Epithelial cell of esophagus (primary cell): ENCODE measurements around the gene FOXA2.

Experiments
- DNase-seq: peaks from one replicate; pipeline ENCODE4 v3.0.0; 2010; ENCODE audit warnings: low read depth
- H3K4me3 ChIP-seq: 2 replicates; pipeline ENCODE4 v1.5.1; 2011; ENCODE audit warnings: mild to moderate bottlenecking, low read length, control low read depth
- CTCF ChIP-seq: IDR thresholded peaks from 2 replicates; pipeline ENCODE4 v1.5.1; 2011; ENCODE audit warnings: low read depth, mild to moderate bottlenecking, low read length, control low read depth, inconsistent platforms; ENCODE audit not compliant: insufficient read depth; ENCODE audit errors: missing control alignments

FOXA2 gene

GRCh38 chr20:22575737-22576136 is 8.6 kb downstream of the FOXA2 start:
- no peak for DNase-seq
- no peak overlapping the region for H3K4me3 ChIP-seq
- no peak for TF ChIP-seq CTCF

- DNase-seq, result no peak
- H3K4me3 ChIP-seq, result no peak overlapping the region
- TF ChIP-seq CTCF, result no peak
Observed at GRCh38 chr20:22575087-22575721, 9.2 kb downstream of the FOXA2 start.

GRCh38 chr20:22574545-22575086 is 9.8 kb downstream of the FOXA2 start:
- H3K4me3 ChIP-seq, result no peak overlapping the region
- TF ChIP-seq CTCF, result no peak
- DNase-seq, result no peak

- DNase-seq, result no peak
- TF ChIP-seq CTCF, result no peak
- no peak overlapping the region for H3K4me3 ChIP-seq
Observed at GRCh38 chr20:22572491-22572890, 11.9 kb downstream of the FOXA2 start.

GRCh38 chr20:22572023-22572422 is 12.3 kb downstream of the FOXA2 start:
- TF ChIP-seq CTCF, result no peak
- no peak overlapping the region for H3K4me3 ChIP-seq
- no peak for DNase-seq

GRCh38 chr20:22569353-22569752 is 15.0 kb downstream of the FOXA2 start:
- no peak for DNase-seq
- TF ChIP-seq CTCF, result no peak
- H3K4me3 ChIP-seq, result no peak overlapping the region

- H3K4me3 ChIP-seq, result no peak overlapping the region
- no peak for TF ChIP-seq CTCF
Observed at GRCh38 chr20:22568872-22569344, 15.5 kb downstream of the FOXA2 start.

More at GRCh38 chr20:22568872-22569344, 15.5 kb downstream of the FOXA2 start:
- no peak for DNase-seq
